GM18868 (cell line): ENCODE results near the gene SORBS2.

Experiments
- ATAC-seq: cut with Tn5 transposase; IDR thresholded peaks from one replicate; pipeline ENCODE4 v1.9.1; 2021; ENCODE audit warnings: mild to moderate bottlenecking, moderate library complexity; ENCODE audit not compliant: unreplicated experiment

Gene SORBS2

GRCh38 chr4:185536411-185536709 lies 275.6 kb downstream of the SORBS2 start:
- no peak for ATAC-seq

- no peak for ATAC-seq
These were observed 276.2 kb downstream of the SORBS2 start for GRCh38 chr4:185535612-185536410.
